ENCODE measurements around the gene CHRNA1. TPM values are rescaled to one million over a fixed set of nuclear protein-coding genes. Genes with fewer than 3 reads are reported as not detected.

Gene CHRNA1
- total RNA-seq, 1 donor from 2014 or later, result 3.9 TPM

- no peak for DNase-seq (ENCODE audit: low spot score)
Observed at GRCh38 chr2:174784316-174784715, 20.0 kb upstream of the CHRNA1 start.

GRCh38 chr2:174781996-174782395, 17.7 kb upstream of the CHRNA1 start:
- no peak for DNase-seq (ENCODE audit: low spot score)

- no peak for DNase-seq (ENCODE audit: low spot score)
Observed at GRCh38 chr2:174781298-174781697, 17.0 kb upstream of the CHRNA1 start.

GRCh38 chr2:174780856-174781255, 16.6 kb upstream of the CHRNA1 start:
- DNase-seq (ENCODE audit: low spot score), result peak; percentile 94

- DNase-seq (ENCODE audit: low spot score), result no peak
Observed at GRCh38 chr2:174780191-174780840, 16.0 kb upstream of the CHRNA1 start.

- DNase-seq (ENCODE audit: low spot score), result no peak
Observed at GRCh38 chr2:174779361-174779928, 15.2 kb upstream of the CHRNA1 start.

GRCh38 chr2:174778085-174778981, 14.1 kb upstream of the CHRNA1 start:
- peak; percentile 98 for DNase-seq (ENCODE audit: low spot score)

- DNase-seq (ENCODE audit: low spot score), result peak; percentile 92
Observed at GRCh38 chr2:174777347-174778084, 13.2 kb upstream of the CHRNA1 start.

GRCh38 chr2:174776675-174777074, 12.4 kb upstream of the CHRNA1 start:
- DNase-seq (ENCODE audit: low spot score), result peak; percentile 79

- DNase-seq (ENCODE audit: low spot score), result no peak
Observed at GRCh38 chr2:174776223-174776622, 12.0 kb upstream of the CHRNA1 start.

GRCh38 chr2:174775571-174775980, 11.3 kb upstream of the CHRNA1 start:
- no peak for DNase-seq (ENCODE audit: low spot score)

- no peak for DNase-seq (ENCODE audit: low spot score)
Observed at GRCh38 chr2:174774886-174775285, 10.6 kb upstream of the CHRNA1 start.

- no peak for DNase-seq (ENCODE audit: low spot score)
Observed at GRCh38 chr2:174773215-174773614, 8.9 kb upstream of the CHRNA1 start.

- DNase-seq (ENCODE audit: low spot score), result no peak
Observed at GRCh38 chr2:174772472-174772801, 8.2 kb upstream of the CHRNA1 start.

GRCh38 chr2:174771631-174772471, 7.6 kb upstream of the CHRNA1 start:
- DNase-seq (ENCODE audit: low spot score), result peak; percentile 85

GRCh38 chr2:174771136-174771535, 6.9 kb upstream of the CHRNA1 start:
- no peak for DNase-seq (ENCODE audit: low spot score)

GRCh38 chr2:174768557-174768956, 4.3 kb upstream of the CHRNA1 start:
- no peak for DNase-seq (ENCODE audit: low spot score)

GRCh38 chr2:174766271-174766670, 2.0 kb upstream of the CHRNA1 start:
- DNase-seq (ENCODE audit: low spot score), result no peak

GRCh38 chr2:174765576-174765975, 1.3 kb upstream of the CHRNA1 start:
- no peak for DNase-seq (ENCODE audit: low spot score)

GRCh38 chr2:174763780-174764179, 492 bp downstream of the CHRNA1 start:
- no peak for DNase-seq (ENCODE audit: low spot score)

GRCh38 chr2:174762464-174762863, 1.8 kb downstream of the CHRNA1 start:
- DNase-seq (ENCODE audit: low spot score), result no peak

Measured in umbilical cord (tissue), 2 donors.